ENCODE data around the gene ABCA12. TPM values are rescaled to one million over a fixed set of nuclear protein-coding genes. Genes with fewer than 3 reads are reported as not detected.

The ABCA12 gene
- total and polyA plus RNA-seq, 9 of the 15 experiments (the other 6 are each of a cell fraction or from before 2014, with no cell fraction given), result 0.02 to 0.03 TPM; not detected in 7

GRCh38 chr2:214995926-214996670 is 142.3 kb downstream of the ABCA12 start:
- Histone ChIP-seq H3K4me3 (no peak overlapping the region), H3K36me3 (ENCODE audit: control insufficient read depth, insufficient read depth, low read length) (no peaks in the 10 kb centered on the region), H3K9me1 (ENCODE audit: control insufficient read depth, insufficient read depth, low read length) (no peaks in the 10 kb centered on the region), H3K27me3 (ENCODE audit: control insufficient read depth in 2 of 2, insufficient read depth in 2 of 2, low read length in 2 of 2) (no peaks in the 10 kb centered on the region), H3K4me1 (replicated peaks in 1 of 2; ENCODE audit: control insufficient read depth in 2 of 2, insufficient read depth in 2 of 2, low read length in 2 of 2) (no peaks in the 10 kb centered on the region), H4K20me1 (replicated peaks; ENCODE audit: control insufficient read depth, insufficient read depth, low read length) (no peaks in the 10 kb centered on the region), H3K9me3 (replicated peaks; ENCODE audit: control insufficient read depth, insufficient read depth, low read depth, low read length) (no peaks in the 10 kb centered on the region), H2AFZ (ENCODE audit: low read depth, low read length) (no peak overlapping the region), H3K79me2 (ENCODE audit: control insufficient read depth, insufficient read depth, low read length) (no peaks in the 10 kb centered on the region), H3K4me2 (ENCODE audit: insufficient read depth, low read length) (no peak overlapping the region), H3K9ac (ENCODE audit: insufficient read depth in 1 of 2, low read depth in 2 of 2, low read length in 2 of 2) (no peak overlapping the region), H3K27ac (ENCODE audit: extremely low read depth, low read depth, low read length) (no peak overlapping the region)
- TF ChIP-seq RCOR1 (IDR thresholded peaks at IDR 0.05; ENCODE audit: borderline replicate concordance in 1 of 2, low read depth in 2 of 2, low read length in 2 of 2), result no peak
- TF ChIP-seq ZBTB5 (IDR thresholded peaks at IDR 0.05), result no peak
- no peak for TF ChIP-seq SRSF3 (IDR thresholded peaks at IDR 0.05; ENCODE audit: insufficient read depth, low read length)
- no peak for TF ChIP-seq ZNF384 (IDR thresholded peaks at IDR 0.05; ENCODE audit: low read depth, low read length)
- TF ChIP-seq FOXK1 (CRISPR knock-in tag; IDR thresholded peaks at IDR 0.05; ENCODE audit: borderline replicate concordance), result no peak
- DNase-seq (ENCODE audit: extremely low read depth in 1 of 4, low spot score in 3 of 4), result no peak
- 5% methylated on average over 4 of the region's 4 CpGs for WGBS (ENCODE audit: insufficient coverage, low coverage, missing lambda C conversion rate)
- intact Hi-C loops (cut with micrococcal nuclease) (no loop called here), in situ Hi-C loops (cut with MboI) (no loop called here)
- CTCF ChIA-PET (ENCODE audit: low intra/inter-chr PET ratio), result no interaction called here
- POLR2A ChIA-PET, result no interaction called here
- BruUV-seq (replicated peaks), result no TSS peak
- no peak for FAIRE-seq
- no peak for ATAC-seq
